Neuronal stem cell (in vitro differentiated cells): Measurements from ENCODE around the gene MUS81.
A peak's percentile ranks its signal among the peaks of the same experiment; 100 is the strongest.

Experiments used
- DNase-seq: peaks from one replicate; pipeline ENCODE4 v3.0.0-alpha.2; 2013; ENCODE audit warnings: low spot score
- H2AFZ ChIP-seq: one replicate; pipeline ENCODE4 v1.6.1; 2013; ENCODE audit warnings: mild to moderate bottlenecking, low read length, inconsistent platforms
- H2AK5ac ChIP-seq: 2 replicates; pipeline ENCODE4 v1.6.1; 2013; ENCODE audit warnings: low read depth, mild to moderate bottlenecking, inconsistent platforms, low read length, moderate library complexity, mixed read lengths
- H2BK120ac ChIP-seq: 2 replicates; pipeline ENCODE4 v1.6.1; 2013; ENCODE audit warnings: low read depth, mild to moderate bottlenecking, inconsistent platforms, low read length, moderate library complexity, mixed read lengths
- H2BK12ac ChIP-seq: one replicate; pipeline ENCODE4 v1.6.1; 2013; ENCODE audit warnings: low read length, inconsistent platforms
- H2BK15ac ChIP-seq: 2 replicates; pipeline ENCODE4 v1.6.1; 2013; ENCODE audit warnings: mild to moderate bottlenecking, low read length, inconsistent platforms, mixed read lengths
- H2BK5ac ChIP-seq: one replicate; pipeline ENCODE4 v1.6.1; 2013; ENCODE audit warnings: inconsistent platforms, mild to moderate bottlenecking, low read length, moderate library complexity
- H3K14ac ChIP-seq: one replicate; pipeline ENCODE4 v1.6.1; 2013; ENCODE audit warnings: low read length, inconsistent platforms
- H3K18ac ChIP-seq: 2 replicates; pipeline ENCODE4 v1.6.1; 2013; ENCODE audit warnings: low read length, inconsistent platforms
- H3K23ac ChIP-seq: 2 replicates; pipeline ENCODE4 v1.6.1; 2013; ENCODE audit warnings: low read depth, mild to moderate bottlenecking, mixed read lengths, low read length, inconsistent platforms; ENCODE audit not compliant: poor library complexity
- H3K27ac ChIP-seq: replicated peaks from 3 replicates; pipeline ENCODE4 v1.5.1; 2013; ENCODE audit warnings: low read length, inconsistent platforms
- H3K27me3 ChIP-seq, 3 experiments: 2 replicates each; pipeline ENCODE4 v1.6.1; 2013; ENCODE audit warnings: low read length in 3 of 3, mild to moderate bottlenecking in 2 of 3, inconsistent platforms in 1 of 3, low read depth in 1 of 3, mixed read lengths in 1 of 3, moderate library complexity in 1 of 3; ENCODE audit not compliant: control insufficient read depth in 3 of 3, insufficient read depth in 3 of 3
- H3K36me3 ChIP-seq, 2 donors: replicated peaks in 1 of 2; 2 replicates each; pipeline ENCODE4 v1.6.1; 2013; ENCODE audit warnings: low read length in 2 of 2; ENCODE audit not compliant: control insufficient read depth in 2 of 2, insufficient read depth in 2 of 2
- H3K4ac ChIP-seq: 2 replicates; pipeline ENCODE4 v1.6.1; 2013; ENCODE audit warnings: inconsistent platforms, mild to moderate bottlenecking, low read length, moderate library complexity
- H3K4me1 ChIP-seq, 2 donors: 1 replicate in 1 of 2; 2 replicates in 1 of 2; pipeline ENCODE4 v1.6.1; 2013; ENCODE audit warnings: low read length in 2 of 2, low read depth in 1 of 2; ENCODE audit not compliant: control insufficient read depth in 2 of 2, insufficient read depth in 1 of 2
- H3K4me2 ChIP-seq: one replicate; pipeline ENCODE4 v1.6.1; 2013; ENCODE audit warnings: mild to moderate bottlenecking, low read length, inconsistent platforms; ENCODE audit not compliant: insufficient read depth, poor library complexity, severe bottlenecking
- H3K4me3 ChIP-seq, 2 donors: 2 replicates each; pipeline ENCODE4 v1.5.1; 2013; ENCODE audit warnings: low read length in 2 of 2, mild to moderate bottlenecking in 2 of 2, inconsistent platforms in 1 of 2, moderate library complexity in 1 of 2
- H3K79me1 ChIP-seq: one replicate; pipeline ENCODE4 v1.6.1; 2013; ENCODE audit warnings: low read depth, mild to moderate bottlenecking, inconsistent platforms, low read length, moderate library complexity
- H3K9ac ChIP-seq: one replicate; pipeline ENCODE4 v1.6.1; 2013; ENCODE audit warnings: mild to moderate bottlenecking, low read depth, low read length, inconsistent platforms; ENCODE audit not compliant: poor library complexity
- H3K9me3 ChIP-seq, 2 donors: replicated peaks in 1 of 2; 2 replicates each; pipeline versions ENCODE3 to v1.6.1; 2013; ENCODE audit warnings: low read length in 2 of 2, mild to moderate bottlenecking in 2 of 2, inconsistent platforms in 1 of 2, low read depth in 1 of 2, mixed read lengths in 1 of 2, moderate library complexity in 1 of 2; ENCODE audit not compliant: control insufficient read depth in 2 of 2, insufficient read depth in 1 of 2
- H4K8ac ChIP-seq: one replicate; pipeline ENCODE4 v1.6.1; 2013; ENCODE audit warnings: low read depth, mild to moderate bottlenecking, inconsistent platforms, low read length, moderate library complexity
- H4K91ac ChIP-seq: one replicate; pipeline ENCODE4 v1.6.1; 2013; ENCODE audit warnings: low read length, low read depth, mild to moderate bottlenecking, inconsistent platforms; ENCODE audit not compliant: poor library complexity
- WGBS, 2 donors: extraction: QIAGEN DNeasy Blood & Tissue Kit; methylation state at CpG; one replicate each; pipeline ENCODE4 v1.1.7; 2013; ENCODE audit warnings: missing lambda C conversion rate in 2 of 2, mixed read lengths in 1 of 2; ENCODE audit not compliant: insufficient read length in 2 of 2, insufficient replicate concordance in 1 of 2; ENCODE audit errors: extremely low coverage in 2 of 2; 5-methylcytosine and 5-hydroxymethylcytosine counted together

Gene MUS81

GRCh38 chr11:65912845-65913244, 52.6 kb downstream of the MUS81 start:
- Histone ChIP-seq H2AFZ (no peak overlapping the region), H3K4ac (no peak overlapping the region), H2BK12ac (no peak overlapping the region), H3K18ac (no peak overlapping the region), H3K4me1 (peaks cover 4 to 9% of the 10 kb centered on the region in 2 donors), H2AK5ac (peak overlapping the region; percentile 8), H4K91ac (no peak overlapping the region), H3K9me3 (peaks cover 0 to 2% of the 10 kb centered on the region in 2 donors), H3K27me3 (peaks cover 0 to 4% (median 0%) of the 10 kb centered on the region in 3 experiments), H2BK120ac (no peak overlapping the region), H4K8ac (no peak overlapping the region), H3K23ac (no peak overlapping the region), H3K4me3 (no peak overlapping the region), H3K4me2 (no peak overlapping the region), H2BK5ac (no peak overlapping the region), H2BK15ac (no peak overlapping the region), H3K9ac (no peak overlapping the region), H3K27ac (no peak overlapping the region), H3K14ac (no peak overlapping the region), H3K36me3 (peaks cover 9 to 13% of the 10 kb centered on the region in 2 donors), H3K79me1 (peaks cover 4% of the 10 kb centered on the region)
- DNase-seq: no peak
- WGBS, 2 donors: no CpG with 5 or more reads among the region's 4 CpGs

- no peak overlapping the region for H4K91ac ChIP-seq
- H3K9ac ChIP-seq: peak overlapping the region; percentile 39
- peak overlapping the region; percentile 58 for H3K23ac ChIP-seq
- no peak overlapping the region for H3K14ac ChIP-seq
- H2AK5ac ChIP-seq: no peak overlapping the region
- peak overlapping the region; percentile 8 for H3K4ac ChIP-seq
- H3K4me1 ChIP-seq: peaks cover 13 to 17% of the 10 kb centered on the region in 2 donors
- peaks cover 0 to 2% (median 0%) of the 10 kb centered on the region in 3 experiments for H3K27me3 ChIP-seq
- H3K9me3 ChIP-seq: peaks cover 0 to 2% of the 10 kb centered on the region in 2 donors
- no peak overlapping the region for H3K4me3 ChIP-seq
- H2BK12ac ChIP-seq: no peak overlapping the region
- H2BK120ac ChIP-seq: no peak overlapping the region
- peaks cover 15% of the 10 kb centered on the region for H3K79me1 ChIP-seq
- peaks cover 9 to 14% of the 10 kb centered on the region in 2 donors for H3K36me3 ChIP-seq
- H2BK15ac ChIP-seq: no peak overlapping the region
- no CpG with 5 or more reads among the region's 10 CpGs for WGBS, 2 donors
- no peak overlapping the region for H3K4me2 ChIP-seq
- H4K8ac ChIP-seq: no peak overlapping the region
- H3K18ac ChIP-seq: peak overlapping the region; percentile 74
- no peak overlapping the region for H3K27ac ChIP-seq
- peak overlapping the region; percentile 46 for H2BK5ac ChIP-seq
- DNase-seq: no peak
- no peak overlapping the region for H2AFZ ChIP-seq
Observed at GRCh38 chr11:65915101-65915820, 55.0 kb downstream of the MUS81 start.

GRCh38 chr11:65915821-65916251, 55.6 kb downstream of the MUS81 start:
- Histone ChIP-seq H3K4me1 (peaks cover 17 to 22% of the 10 kb centered on the region in 2 donors), H3K14ac (no peak overlapping the region), H3K9ac (peak overlapping the region; percentile 12), H2BK5ac (peak overlapping the region; percentile 46), H3K23ac (peak overlapping the region; percentile 58), H3K36me3 (peaks cover 12 to 19% of the 10 kb centered on the region in 2 donors), H2BK12ac (no peak overlapping the region), H4K8ac (no peak overlapping the region), H3K4ac (no peak overlapping the region), H2BK120ac (no peak overlapping the region), H3K79me1 (peaks cover 19% of the 10 kb centered on the region), H2BK15ac (no peak overlapping the region), H3K9me3 (peaks cover 0 to 2% of the 10 kb centered on the region in 2 donors), H3K4me2 (no peak overlapping the region), H2AFZ (no peak overlapping the region), H3K27me3 (no peaks in the 10 kb centered on the region), H4K91ac (no peak overlapping the region), H3K18ac (no peak overlapping the region), H3K27ac (no peak overlapping the region), H2AK5ac (no peak overlapping the region), H3K4me3 (no peak overlapping the region)
- no peak for DNase-seq
- WGBS, 2 donors: no CpG with 5 or more reads among the region's 13 CpGs
